HEK293 (cell line): Measurements from ENCODE around the gene BIVM.

ENCODE experiments used
- CTCF ChIA-PET: fragments of 350-600 bp; formaldehyde crosslinking; extraction: SDS; loops from one replicate; lab custom pipeline; 2021; ENCODE audit warnings: antibody characterized with exemption; lab: Yijun Ruan, JAX
- POLR2A ChIA-PET: fragments of 300-600 bp; formaldehyde crosslinking; extraction: SDS; loops from one replicate; lab custom pipeline; 2020; ENCODE audit warnings: antibody characterized with exemption, inconsistent platforms; lab: Yijun Ruan, JAX
- H3K27ac ChIP-seq: fragments of 200-500 bp; sonication (Bioruptor generic); 2 replicates; pipeline ENCODE4 v1.5.1; 2014; ENCODE audit warnings: low read depth, low read length, control low read depth, inconsistent platforms; ENCODE audit errors: extremely low read depth
- H3K36me3 ChIP-seq, 2 experiments: fragments of 200-500 bp in 1 of 2; sonication (Bioruptor generic) in 1 of 2; 1 replicate in 1 of 2; 2 replicates in 1 of 2; pipeline ENCODE4 v1.5.1; 2014 to 2017; ENCODE audit warnings: inconsistent platforms in 2 of 2, low read length in 2 of 2; ENCODE audit not compliant: control insufficient read depth in 2 of 2, insufficient read depth in 1 of 2
- H3K4me1 ChIP-seq: fragments of 200-500 bp; sonication (Bioruptor generic); 2 replicates; pipeline ENCODE4 v1.5.1; 2014; ENCODE audit warnings: mild to moderate bottlenecking, low read length, inconsistent platforms; ENCODE audit not compliant: control insufficient read depth, insufficient read depth
- H3K4me3 ChIP-seq: 2 replicates; pipeline ENCODE4 v1.5.1; 2011; ENCODE audit warnings: low read depth, mild to moderate bottlenecking, control low read depth, low read length, moderate library complexity
- H3K9me3 ChIP-seq: fragments of 200-500 bp; sonication (Bioruptor generic); 2 replicates; pipeline ENCODE4 v1.5.1; 2014; ENCODE audit warnings: low read depth, low read length, inconsistent platforms; ENCODE audit not compliant: control insufficient read depth, insufficient read depth
- GLI4 ChIP-seq: fragments of 450-650 bp; formaldehyde crosslinking; IDR thresholded peaks from 2 replicates; pipeline ENCODE4 v1.5.1; 2016; ENCODE audit warnings: missing biosample characterization, missing genetic modification characterization
- MYNN ChIP-seq: fragments of 450-650 bp; formaldehyde crosslinking; IDR thresholded peaks from 2 replicates; pipeline ENCODE4 v1.5.1; 2016; ENCODE audit warnings: missing biosample characterization, missing genetic modification characterization, borderline replicate concordance
- REPIN1 ChIP-seq: fragments of 450-650 bp; formaldehyde crosslinking; IDR thresholded peaks from 2 replicates; pipeline ENCODE4 v1.5.1; 2017; ENCODE audit warnings: missing biosample characterization, missing genetic modification characterization, low read depth
- TCF7L2 ChIP-seq: IDR thresholded peaks from 2 replicates; pipeline ENCODE4 v1.6.1; 2011; ENCODE audit warnings: low read depth, mild to moderate bottlenecking, inconsistent platforms, low read length, moderate library complexity, borderline replicate concordance
- YY1 ChIP-seq: fragments of 450-650 bp; formaldehyde crosslinking; IDR thresholded peaks from 2 replicates; pipeline ENCODE4 v1.5.1; 2018; ENCODE audit warnings: missing biosample characterization, missing genetic modification characterization
- ZBTB7A ChIP-seq: fragments of 450-650 bp; formaldehyde crosslinking; IDR thresholded peaks from 2 replicates; pipeline ENCODE4 v1.5.1; 2016; ENCODE audit warnings: low read depth, missing biosample characterization, missing genetic modification characterization
- ZNF214 ChIP-seq: fragments of 450-650 bp; formaldehyde crosslinking; IDR thresholded peaks from 2 replicates; pipeline ENCODE4 v1.5.1; 2017; ENCODE audit warnings: missing biosample characterization, mild to moderate bottlenecking, missing genetic modification characterization, borderline replicate concordance
- ZNF24 ChIP-seq: fragments of 450-650 bp; formaldehyde crosslinking; IDR thresholded peaks from 2 replicates; pipeline ENCODE4 v1.5.1; 2016; ENCODE audit warnings: missing biosample characterization, missing genetic modification characterization
- ZNF354C ChIP-seq: fragments of 450-650 bp; formaldehyde crosslinking; IDR thresholded peaks from 2 replicates; pipeline ENCODE4 v1.5.1; 2016; ENCODE audit warnings: missing biosample characterization, missing genetic modification characterization, low read depth, borderline replicate concordance
- ZNF391 ChIP-seq: fragments of 450-650 bp; formaldehyde crosslinking; IDR thresholded peaks from 2 replicates; pipeline ENCODE4 v1.5.1; 2016; ENCODE audit warnings: low read depth, missing biosample characterization, missing genetic modification characterization, borderline replicate concordance
- ZNF544 ChIP-seq: fragments of 450-650 bp; formaldehyde crosslinking; IDR thresholded peaks from 2 replicates; pipeline ENCODE4 v1.5.0; 2017; ENCODE audit warnings: missing biosample characterization, missing genetic modification characterization
- ZNF548 ChIP-seq: fragments of 450-650 bp; formaldehyde crosslinking; IDR thresholded peaks from 2 replicates; pipeline ENCODE4 v1.5.1; 2016; ENCODE audit warnings: missing biosample characterization, missing genetic modification characterization
- ZNF600 ChIP-seq: fragments of 450-650 bp; formaldehyde crosslinking; IDR thresholded peaks from 2 replicates; pipeline ENCODE4 v1.5.1; 2016; ENCODE audit warnings: missing biosample characterization, missing genetic modification characterization
- ZNF629 ChIP-seq: fragments of 450-650 bp; formaldehyde crosslinking; IDR thresholded peaks from 2 replicates; pipeline ENCODE4 v1.5.1; 2017; ENCODE audit warnings: missing biosample characterization, missing genetic modification characterization
- TF ChIP-seq, protein P1 (sequence below): fragments of 450-650 bp; formaldehyde crosslinking; IDR thresholded peaks from 2 replicates; pipeline ENCODE4 v1.5.1; 2016; ENCODE audit warnings: missing biosample characterization, missing genetic modification characterization, low read depth
- TF ChIP-seq, protein P2 (sequence below): IDR thresholded peaks from 2 replicates; pipeline ENCODE4 v1.6.1; 2011; ENCODE audit warnings: mild to moderate bottlenecking, low read depth, low read length, borderline replicate concordance
- TF ChIP-seq, protein P3 (sequence below): fragments of 450-650 bp; formaldehyde crosslinking; IDR thresholded peaks from 2 replicates; pipeline ENCODE4 v1.5.1; 2016; ENCODE audit warnings: missing biosample characterization, missing genetic modification characterization
- TF ChIP-seq, protein P4 (sequence below): fragments of 450-650 bp; formaldehyde crosslinking; IDR thresholded peaks from 2 replicates; pipeline ENCODE4 v1.5.1; 2016; ENCODE audit warnings: missing biosample characterization, missing genetic modification characterization
- TF ChIP-seq, protein P5 (sequence below): fragments of 450-650 bp; formaldehyde crosslinking; IDR thresholded peaks from 2 replicates; pipeline ENCODE4 v1.5.1; 2016; ENCODE audit warnings: missing biosample characterization, missing genetic modification characterization
- TF ChIP-seq, protein P6 (sequence below): fragments of 450-650 bp; formaldehyde crosslinking; IDR thresholded peaks from 2 replicates; pipeline ENCODE4 v1.5.1; 2017; ENCODE audit warnings: missing biosample characterization, missing genetic modification characterization
- TF ChIP-seq, protein P7 (sequence below): fragments of 450-650 bp; formaldehyde crosslinking; IDR thresholded peaks from 2 replicates; pipeline ENCODE4 v1.5.1; 2016; ENCODE audit warnings: missing biosample characterization, missing genetic modification characterization

The BIVM gene

DNA sequence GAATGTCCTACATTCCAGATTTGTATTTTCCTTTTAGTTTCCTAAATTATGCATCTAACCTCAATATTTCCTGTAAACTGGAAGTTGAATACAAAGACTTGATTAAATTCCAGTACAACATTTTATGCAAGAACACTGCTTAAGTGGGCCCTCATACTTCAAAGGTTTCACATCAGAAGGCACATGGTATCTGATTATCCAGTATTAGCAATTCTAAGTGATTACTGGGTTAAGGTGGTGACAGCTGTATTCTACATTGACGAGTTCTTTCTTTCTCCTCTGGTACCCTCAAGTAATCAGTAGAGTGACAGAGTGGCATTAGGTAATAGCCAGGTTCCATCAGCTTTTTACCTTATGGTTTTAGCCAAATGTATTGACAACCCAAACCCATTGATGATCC is 18.3 kb downstream of the BIVM start:
- H3K4me1 ChIP-seq = 0 out of 2 replicates have a peak, but pooled peaks cover 2% of the 10 kb centered on the region
- ChIA-PET CTCF (no interaction called here), POLR2A (no interaction called here)
- TF ChIP-seq ZNF391 (tag by site-specific recombination) (no peak), ZNF600 (no peak), ZBTB7A (no peak), ZNF354C (no peak), ZNF629 (tag by site-specific recombination) (no peak), ZNF544 (no peak), ZNF24 (tag by site-specific recombination) (no peak), YY1 (no peak), ZNF214 (tag by site-specific recombination) (no peak)
- TF ChIP-seq, protein P1, sequence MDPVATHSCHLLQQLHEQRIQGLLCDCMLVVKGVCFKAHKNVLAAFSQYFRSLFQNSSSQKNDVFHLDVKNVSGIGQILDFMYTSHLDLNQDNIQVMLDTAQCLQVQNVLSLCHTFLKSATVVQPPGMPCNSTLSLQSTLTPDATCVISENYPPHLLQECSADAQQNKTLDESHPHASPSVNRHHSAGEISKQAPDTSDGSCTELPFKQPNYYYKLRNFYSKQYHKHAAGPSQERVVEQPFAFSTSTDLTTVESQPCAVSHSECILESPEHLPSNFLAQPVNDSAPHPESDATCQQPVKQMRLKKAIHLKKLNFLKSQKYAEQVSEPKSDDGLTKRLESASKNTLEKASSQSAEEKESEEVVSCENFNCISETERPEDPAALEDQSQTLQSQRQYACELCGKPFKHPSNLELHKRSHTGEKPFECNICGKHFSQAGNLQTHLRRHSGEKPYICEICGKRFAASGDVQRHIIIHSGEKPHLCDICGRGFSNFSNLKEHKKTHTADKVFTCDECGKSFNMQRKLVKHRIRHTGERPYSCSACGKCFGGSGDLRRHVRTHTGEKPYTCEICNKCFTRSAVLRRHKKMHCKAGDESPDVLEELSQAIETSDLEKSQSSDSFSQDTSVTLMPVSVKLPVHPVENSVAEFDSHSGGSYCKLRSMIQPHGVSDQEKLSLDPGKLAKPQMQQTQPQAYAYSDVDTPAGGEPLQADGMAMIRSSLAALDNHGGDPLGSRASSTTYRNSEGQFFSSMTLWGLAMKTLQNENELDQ (tag by site-specific recombination) = no peak
- TF ChIP-seq, protein P2, sequence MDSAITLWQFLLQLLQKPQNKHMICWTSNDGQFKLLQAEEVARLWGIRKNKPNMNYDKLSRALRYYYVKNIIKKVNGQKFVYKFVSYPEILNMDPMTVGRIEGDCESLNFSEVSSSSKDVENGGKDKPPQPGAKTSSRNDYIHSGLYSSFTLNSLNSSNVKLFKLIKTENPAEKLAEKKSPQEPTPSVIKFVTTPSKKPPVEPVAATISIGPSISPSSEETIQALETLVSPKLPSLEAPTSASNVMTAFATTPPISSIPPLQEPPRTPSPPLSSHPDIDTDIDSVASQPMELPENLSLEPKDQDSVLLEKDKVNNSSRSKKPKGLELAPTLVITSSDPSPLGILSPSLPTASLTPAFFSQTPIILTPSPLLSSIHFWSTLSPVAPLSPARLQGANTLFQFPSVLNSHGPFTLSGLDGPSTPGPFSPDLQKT = no peak
- TF ChIP-seq, protein P3, sequence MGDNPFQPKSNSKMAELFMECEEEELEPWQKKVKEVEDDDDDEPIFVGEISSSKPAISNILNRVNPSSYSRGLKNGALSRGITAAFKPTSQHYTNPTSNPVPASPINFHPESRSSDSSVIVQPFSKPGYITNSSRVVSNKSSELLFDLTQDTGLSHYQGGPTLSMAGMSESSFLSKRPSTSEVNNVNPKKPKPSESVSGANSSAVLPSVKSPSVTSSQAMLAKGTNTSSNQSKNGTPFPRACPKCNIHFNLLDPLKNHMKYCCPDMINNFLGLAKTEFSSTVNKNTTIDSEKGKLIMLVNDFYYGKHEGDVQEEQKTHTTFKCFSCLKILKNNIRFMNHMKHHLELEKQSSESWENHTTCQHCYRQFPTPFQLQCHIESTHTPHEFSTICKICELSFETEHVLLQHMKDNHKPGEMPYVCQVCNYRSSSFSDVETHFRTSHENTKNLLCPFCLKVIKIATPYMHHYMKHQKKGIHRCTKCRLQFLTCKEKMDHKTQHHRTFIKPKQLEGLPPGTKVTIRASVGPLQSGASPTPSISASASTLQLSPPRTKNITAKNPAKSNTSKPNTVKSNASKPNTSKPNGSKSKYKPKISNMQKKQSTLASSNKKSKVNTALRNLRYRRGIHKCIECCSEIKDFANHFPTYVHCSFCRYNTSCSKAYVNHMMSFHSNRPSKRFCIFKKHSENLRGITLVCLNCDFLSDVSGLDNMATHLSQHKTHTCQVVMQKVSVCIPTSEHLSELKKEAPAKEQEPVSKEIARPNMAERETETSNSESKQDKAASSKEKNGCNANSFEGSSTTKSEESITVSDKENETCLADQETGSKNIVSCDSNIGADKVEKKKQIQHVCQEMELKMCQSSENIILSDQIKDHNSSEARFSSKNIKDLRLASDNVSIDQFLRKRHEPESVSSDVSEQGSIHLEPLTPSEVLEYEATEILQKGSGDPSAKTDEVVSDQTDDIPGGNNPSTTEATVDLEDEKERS (tag by site-specific recombination) = no peak
- TF ChIP-seq, protein P4, sequence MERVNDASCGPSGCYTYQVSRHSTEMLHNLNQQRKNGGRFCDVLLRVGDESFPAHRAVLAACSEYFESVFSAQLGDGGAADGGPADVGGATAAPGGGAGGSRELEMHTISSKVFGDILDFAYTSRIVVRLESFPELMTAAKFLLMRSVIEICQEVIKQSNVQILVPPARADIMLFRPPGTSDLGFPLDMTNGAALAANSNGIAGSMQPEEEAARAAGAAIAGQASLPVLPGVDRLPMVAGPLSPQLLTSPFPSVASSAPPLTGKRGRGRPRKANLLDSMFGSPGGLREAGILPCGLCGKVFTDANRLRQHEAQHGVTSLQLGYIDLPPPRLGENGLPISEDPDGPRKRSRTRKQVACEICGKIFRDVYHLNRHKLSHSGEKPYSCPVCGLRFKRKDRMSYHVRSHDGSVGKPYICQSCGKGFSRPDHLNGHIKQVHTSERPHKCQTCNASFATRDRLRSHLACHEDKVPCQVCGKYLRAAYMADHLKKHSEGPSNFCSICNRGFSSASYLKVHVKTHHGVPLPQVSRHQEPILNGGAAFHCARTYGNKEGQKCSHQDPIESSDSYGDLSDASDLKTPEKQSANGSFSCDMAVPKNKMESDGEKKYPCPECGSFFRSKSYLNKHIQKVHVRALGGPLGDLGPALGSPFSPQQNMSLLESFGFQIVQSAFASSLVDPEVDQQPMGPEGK (tag by site-specific recombination) = no peak
- H3K4me3 ChIP-seq = no peak overlapping the region
- no peaks in the 10 kb centered on the region for H3K9me3 ChIP-seq
- H3K36me3 ChIP-seq = peaks cover 0 to 37% of the 10 kb centered on the region in 2 experiments; a peak in 1 of 3 replicates
- H3K27ac ChIP-seq = no peak overlapping the region

DNA sequence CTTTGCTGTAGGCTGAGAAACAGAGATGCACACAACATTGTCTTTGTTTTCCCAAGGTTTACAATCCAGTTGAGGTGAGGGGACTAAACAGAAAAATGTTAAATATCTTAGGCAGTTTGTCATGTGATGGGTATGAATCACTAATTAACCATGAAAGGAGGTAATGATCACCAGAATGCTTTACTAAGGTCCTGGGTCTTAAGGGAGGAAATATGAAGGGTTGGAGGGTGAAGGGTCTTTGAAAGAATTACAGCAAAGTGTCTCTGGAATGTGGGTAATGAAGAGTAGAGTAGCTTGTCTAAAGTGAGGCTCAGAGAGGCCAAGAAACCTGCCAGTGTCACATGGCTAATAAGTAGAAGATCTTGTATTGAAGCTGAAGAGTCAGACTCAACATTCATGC is 19.0 kb downstream of the BIVM start:
- peaks cover 4 to 42% of the 10 kb centered on the region in 2 experiments; a peak in 1 of 3 replicates for H3K36me3 ChIP-seq
- ChIA-PET POLR2A (no interaction called here), CTCF (no interaction called here)
- 0 out of 2 replicates have a peak, but pooled peaks cover under 1% of the 10 kb centered on the region for H3K4me1 ChIP-seq
- TF ChIP-seq REPIN1 (tag by site-specific recombination) (no peak), TCF7L2 (no peak), MYNN (tag by site-specific recombination) (no peak), GLI4 (tag by site-specific recombination) (no peak), ZNF548 (tag by site-specific recombination) (no peak)
- TF ChIP-seq, protein P5, sequence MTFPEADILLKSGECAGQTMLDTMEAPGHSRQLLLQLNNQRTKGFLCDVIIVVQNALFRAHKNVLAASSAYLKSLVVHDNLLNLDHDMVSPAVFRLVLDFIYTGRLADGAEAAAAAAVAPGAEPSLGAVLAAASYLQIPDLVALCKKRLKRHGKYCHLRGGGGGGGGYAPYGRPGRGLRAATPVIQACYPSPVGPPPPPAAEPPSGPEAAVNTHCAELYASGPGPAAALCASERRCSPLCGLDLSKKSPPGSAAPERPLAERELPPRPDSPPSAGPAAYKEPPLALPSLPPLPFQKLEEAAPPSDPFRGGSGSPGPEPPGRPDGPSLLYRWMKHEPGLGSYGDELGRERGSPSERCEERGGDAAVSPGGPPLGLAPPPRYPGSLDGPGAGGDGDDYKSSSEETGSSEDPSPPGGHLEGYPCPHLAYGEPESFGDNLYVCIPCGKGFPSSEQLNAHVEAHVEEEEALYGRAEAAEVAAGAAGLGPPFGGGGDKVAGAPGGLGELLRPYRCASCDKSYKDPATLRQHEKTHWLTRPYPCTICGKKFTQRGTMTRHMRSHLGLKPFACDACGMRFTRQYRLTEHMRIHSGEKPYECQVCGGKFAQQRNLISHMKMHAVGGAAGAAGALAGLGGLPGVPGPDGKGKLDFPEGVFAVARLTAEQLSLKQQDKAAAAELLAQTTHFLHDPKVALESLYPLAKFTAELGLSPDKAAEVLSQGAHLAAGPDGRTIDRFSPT (tag by site-specific recombination) = no peak
- TF ChIP-seq, protein P6, sequence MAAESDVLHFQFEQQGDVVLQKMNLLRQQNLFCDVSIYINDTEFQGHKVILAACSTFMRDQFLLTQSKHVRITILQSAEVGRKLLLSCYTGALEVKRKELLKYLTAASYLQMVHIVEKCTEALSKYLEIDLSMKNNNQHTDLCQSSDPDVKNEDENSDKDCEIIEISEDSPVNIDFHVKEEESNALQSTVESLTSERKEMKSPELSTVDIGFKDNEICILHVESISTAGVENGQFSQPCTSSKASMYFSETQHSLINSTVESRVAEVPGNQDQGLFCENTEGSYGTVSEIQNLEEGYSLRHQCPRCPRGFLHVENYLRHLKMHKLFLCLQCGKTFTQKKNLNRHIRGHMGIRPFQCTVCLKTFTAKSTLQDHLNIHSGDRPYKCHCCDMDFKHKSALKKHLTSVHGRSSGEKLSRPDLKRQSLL (tag by site-specific recombination) = no peak
- TF ChIP-seq, protein P7, sequence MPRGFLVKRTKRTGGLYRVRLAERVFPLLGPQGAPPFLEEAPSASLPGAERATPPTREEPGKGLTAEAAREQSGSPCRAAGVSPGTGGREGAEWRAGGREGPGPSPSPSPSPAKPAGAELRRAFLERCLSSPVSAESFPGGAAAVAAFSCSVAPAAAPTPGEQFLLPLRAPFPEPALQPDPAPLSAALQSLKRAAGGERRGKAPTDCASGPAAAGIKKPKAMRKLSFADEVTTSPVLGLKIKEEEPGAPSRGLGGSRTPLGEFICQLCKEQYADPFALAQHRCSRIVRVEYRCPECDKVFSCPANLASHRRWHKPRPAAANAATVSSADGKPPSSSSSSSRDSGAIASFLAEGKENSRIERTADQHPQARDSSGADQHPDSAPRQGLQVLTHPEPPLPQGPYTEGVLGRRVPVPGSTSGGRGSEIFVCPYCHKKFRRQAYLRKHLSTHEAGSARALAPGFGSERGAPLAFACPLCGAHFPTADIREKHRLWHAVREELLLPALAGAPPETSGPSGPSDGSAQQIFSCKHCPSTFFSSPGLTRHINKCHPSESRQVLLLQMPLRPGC (tag by site-specific recombination) = no peak
- H3K9me3 ChIP-seq = no peaks in the 10 kb centered on the region
- no peak overlapping the region for H3K27ac ChIP-seq
- no peak overlapping the region for H3K4me3 ChIP-seq
